K562 (cell line): ENCODE measurements around the gene PDE2A.

Experiments
- FOXA3 ChIP-seq, 2 experiments: fragments of 450-650 bp in 1 of 2; sonication (generic) in 1 of 2; formaldehyde crosslinking; IDR thresholded peaks in 1 of 2; conservative IDR thresholded peaks in 1 of 2; 2 replicates each; pipeline versions ENCODE4 v1.4.0 to v1.8.0; 2020 to 2022; ENCODE audit warnings: mild to moderate bottlenecking in 2 of 2, missing genetic modification reagents in 1 of 2
- GABPA ChIP-seq: fragments of 200-800 bp; sonication (Bioruptor generic); conservative IDR thresholded peaks from 2 replicates; pipeline ENCODE4 v1.6.1; 2016; ENCODE audit warnings: low read depth, missing genetic modification characterization, missing compliant biosample characterization
- HCFC1 ChIP-seq: IDR thresholded peaks from 2 replicates; pipeline ENCODE4 v1.6.1; 2012; ENCODE audit warnings: low read depth, low read length, improper control_type of control experiment
- RBM34 ChIP-seq: fragments of 200-400 bp; formaldehyde crosslinking; IDR thresholded peaks from 2 replicates; pipeline ENCODE4 v1.6.1; 2018; ENCODE audit warnings: low read length, borderline replicate concordance; ENCODE audit not compliant: insufficient read depth
- TF ChIP-seq, protein P1 (sequence below): sonication (generic); formaldehyde crosslinking; IDR thresholded peaks from 2 replicates; pipeline ENCODE4 v1.8.1; 2022; ENCODE audit warnings: missing genetic modification reagents

DNA sequence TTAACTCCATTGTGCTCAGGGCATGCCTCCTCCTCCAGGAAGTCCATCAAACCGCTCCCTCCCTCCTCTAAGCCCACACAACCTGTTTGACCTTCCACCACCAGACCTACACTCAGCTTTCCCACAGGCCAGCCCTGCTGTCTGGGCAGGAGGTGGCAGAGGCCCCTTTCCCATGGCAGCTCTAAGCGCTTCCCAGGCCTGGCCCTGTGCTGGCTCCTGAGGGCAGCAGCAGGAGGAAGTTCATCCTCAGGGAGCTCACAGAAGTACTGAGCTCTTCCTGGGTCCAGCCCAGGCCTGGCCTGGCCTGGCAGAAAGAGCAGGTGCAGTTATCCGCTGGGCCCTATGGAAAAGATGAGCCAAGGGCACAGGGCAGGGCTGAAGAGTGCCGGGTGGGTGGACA lies 46.6 kb upstream of the PDE2A start:
- no peak for TF ChIP-seq HCFC1
- TF ChIP-seq RBM34, result no peak
- TF ChIP-seq, protein P1, sequence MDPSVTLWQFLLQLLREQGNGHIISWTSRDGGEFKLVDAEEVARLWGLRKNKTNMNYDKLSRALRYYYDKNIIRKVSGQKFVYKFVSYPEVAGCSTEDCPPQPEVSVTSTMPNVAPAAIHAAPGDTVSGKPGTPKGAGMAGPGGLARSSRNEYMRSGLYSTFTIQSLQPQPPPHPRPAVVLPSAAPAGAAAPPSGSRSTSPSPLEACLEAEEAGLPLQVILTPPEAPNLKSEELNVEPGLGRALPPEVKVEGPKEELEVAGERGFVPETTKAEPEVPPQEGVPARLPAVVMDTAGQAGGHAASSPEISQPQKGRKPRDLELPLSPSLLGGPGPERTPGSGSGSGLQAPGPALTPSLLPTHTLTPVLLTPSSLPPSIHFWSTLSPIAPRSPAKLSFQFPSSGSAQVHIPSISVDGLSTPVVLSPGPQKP, result no peak
- no peak for TF ChIP-seq GABPA (tag)
- no peak for TF ChIP-seq FOXA3 (CRISPR knock-in tag; conservative IDR thresholded peaks at IDR 0.05 in 1 of 2, IDR thresholded peaks at IDR 0.05 in 1 of 2)
